Measurements from ENCODE around the gene LIN28A.

DNA sequence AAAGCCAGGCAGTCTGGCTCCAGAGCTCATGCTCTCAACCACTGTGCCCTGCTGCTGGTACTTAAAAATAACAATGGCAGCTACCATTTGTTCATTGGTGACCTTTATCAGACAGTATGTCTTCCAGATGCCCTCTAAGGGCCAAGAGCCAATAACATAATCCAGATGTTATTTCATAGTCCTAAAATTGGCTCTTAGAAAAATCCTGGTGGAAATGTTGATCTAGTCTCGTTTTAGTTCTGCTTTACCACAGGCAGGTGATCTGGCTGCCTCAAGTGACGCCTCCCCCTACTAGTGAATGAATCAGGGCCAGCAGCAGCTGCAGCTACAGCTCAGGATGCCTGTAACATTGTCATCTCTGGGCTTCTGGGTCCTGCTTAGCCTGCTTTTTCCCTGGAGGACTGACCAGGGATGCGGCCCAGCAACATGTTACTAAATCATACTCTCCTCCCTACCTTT is 49.0 kb downstream of the LIN28A start:
- TF ChIP-seq, protein P1, sequence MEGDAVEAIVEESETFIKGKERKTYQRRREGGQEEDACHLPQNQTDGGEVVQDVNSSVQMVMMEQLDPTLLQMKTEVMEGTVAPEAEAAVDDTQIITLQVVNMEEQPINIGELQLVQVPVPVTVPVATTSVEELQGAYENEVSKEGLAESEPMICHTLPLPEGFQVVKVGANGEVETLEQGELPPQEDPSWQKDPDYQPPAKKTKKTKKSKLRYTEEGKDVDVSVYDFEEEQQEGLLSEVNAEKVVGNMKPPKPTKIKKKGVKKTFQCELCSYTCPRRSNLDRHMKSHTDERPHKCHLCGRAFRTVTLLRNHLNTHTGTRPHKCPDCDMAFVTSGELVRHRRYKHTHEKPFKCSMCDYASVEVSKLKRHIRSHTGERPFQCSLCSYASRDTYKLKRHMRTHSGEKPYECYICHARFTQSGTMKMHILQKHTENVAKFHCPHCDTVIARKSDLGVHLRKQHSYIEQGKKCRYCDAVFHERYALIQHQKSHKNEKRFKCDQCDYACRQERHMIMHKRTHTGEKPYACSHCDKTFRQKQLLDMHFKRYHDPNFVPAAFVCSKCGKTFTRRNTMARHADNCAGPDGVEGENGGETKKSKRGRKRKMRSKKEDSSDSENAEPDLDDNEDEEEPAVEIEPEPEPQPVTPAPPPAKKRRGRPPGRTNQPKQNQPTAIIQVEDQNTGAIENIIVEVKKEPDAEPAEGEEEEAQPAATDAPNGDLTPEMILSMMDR (conservative IDR thresholded peaks at IDR 0.05; ENCODE audit: low read depth in 2 of 2) = no peak
- no peak for TF ChIP-seq EZH2 (IDR thresholded peaks at IDR 0.05; ENCODE audit: low read depth, unreplicated experiment)
- no peak for TF ChIP-seq POLR2AphosphoS5 (IDR thresholded peaks at IDR 0.05; ENCODE audit: low read depth)
- TF ChIP-seq, protein P2, sequence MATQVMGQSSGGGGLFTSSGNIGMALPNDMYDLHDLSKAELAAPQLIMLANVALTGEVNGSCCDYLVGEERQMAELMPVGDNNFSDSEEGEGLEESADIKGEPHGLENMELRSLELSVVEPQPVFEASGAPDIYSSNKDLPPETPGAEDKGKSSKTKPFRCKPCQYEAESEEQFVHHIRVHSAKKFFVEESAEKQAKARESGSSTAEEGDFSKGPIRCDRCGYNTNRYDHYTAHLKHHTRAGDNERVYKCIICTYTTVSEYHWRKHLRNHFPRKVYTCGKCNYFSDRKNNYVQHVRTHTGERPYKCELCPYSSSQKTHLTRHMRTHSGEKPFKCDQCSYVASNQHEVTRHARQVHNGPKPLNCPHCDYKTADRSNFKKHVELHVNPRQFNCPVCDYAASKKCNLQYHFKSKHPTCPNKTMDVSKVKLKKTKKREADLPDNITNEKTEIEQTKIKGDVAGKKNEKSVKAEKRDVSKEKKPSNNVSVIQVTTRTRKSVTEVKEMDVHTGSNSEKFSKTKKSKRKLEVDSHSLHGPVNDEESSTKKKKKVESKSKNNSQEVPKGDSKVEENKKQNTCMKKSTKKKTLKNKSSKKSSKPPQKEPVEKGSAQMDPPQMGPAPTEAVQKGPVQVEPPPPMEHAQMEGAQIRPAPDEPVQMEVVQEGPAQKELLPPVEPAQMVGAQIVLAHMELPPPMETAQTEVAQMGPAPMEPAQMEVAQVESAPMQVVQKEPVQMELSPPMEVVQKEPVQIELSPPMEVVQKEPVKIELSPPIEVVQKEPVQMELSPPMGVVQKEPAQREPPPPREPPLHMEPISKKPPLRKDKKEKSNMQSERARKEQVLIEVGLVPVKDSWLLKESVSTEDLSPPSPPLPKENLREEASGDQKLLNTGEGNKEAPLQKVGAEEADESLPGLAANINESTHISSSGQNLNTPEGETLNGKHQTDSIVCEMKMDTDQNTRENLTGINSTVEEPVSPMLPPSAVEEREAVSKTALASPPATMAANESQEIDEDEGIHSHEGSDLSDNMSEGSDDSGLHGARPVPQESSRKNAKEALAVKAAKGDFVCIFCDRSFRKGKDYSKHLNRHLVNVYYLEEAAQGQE (IDR thresholded peaks at IDR 0.05; ENCODE audit: unreplicated experiment) = no peak
- no peak for TF ChIP-seq JUNB (IDR thresholded peaks at IDR 0.05; ENCODE audit: unreplicated experiment)
- TF ChIP-seq ZNF331 (CRISPR knock-in tag; IDR thresholded peaks at IDR 0.05; ENCODE audit: low read depth) = no peak
- TF ChIP-seq, protein P3, sequence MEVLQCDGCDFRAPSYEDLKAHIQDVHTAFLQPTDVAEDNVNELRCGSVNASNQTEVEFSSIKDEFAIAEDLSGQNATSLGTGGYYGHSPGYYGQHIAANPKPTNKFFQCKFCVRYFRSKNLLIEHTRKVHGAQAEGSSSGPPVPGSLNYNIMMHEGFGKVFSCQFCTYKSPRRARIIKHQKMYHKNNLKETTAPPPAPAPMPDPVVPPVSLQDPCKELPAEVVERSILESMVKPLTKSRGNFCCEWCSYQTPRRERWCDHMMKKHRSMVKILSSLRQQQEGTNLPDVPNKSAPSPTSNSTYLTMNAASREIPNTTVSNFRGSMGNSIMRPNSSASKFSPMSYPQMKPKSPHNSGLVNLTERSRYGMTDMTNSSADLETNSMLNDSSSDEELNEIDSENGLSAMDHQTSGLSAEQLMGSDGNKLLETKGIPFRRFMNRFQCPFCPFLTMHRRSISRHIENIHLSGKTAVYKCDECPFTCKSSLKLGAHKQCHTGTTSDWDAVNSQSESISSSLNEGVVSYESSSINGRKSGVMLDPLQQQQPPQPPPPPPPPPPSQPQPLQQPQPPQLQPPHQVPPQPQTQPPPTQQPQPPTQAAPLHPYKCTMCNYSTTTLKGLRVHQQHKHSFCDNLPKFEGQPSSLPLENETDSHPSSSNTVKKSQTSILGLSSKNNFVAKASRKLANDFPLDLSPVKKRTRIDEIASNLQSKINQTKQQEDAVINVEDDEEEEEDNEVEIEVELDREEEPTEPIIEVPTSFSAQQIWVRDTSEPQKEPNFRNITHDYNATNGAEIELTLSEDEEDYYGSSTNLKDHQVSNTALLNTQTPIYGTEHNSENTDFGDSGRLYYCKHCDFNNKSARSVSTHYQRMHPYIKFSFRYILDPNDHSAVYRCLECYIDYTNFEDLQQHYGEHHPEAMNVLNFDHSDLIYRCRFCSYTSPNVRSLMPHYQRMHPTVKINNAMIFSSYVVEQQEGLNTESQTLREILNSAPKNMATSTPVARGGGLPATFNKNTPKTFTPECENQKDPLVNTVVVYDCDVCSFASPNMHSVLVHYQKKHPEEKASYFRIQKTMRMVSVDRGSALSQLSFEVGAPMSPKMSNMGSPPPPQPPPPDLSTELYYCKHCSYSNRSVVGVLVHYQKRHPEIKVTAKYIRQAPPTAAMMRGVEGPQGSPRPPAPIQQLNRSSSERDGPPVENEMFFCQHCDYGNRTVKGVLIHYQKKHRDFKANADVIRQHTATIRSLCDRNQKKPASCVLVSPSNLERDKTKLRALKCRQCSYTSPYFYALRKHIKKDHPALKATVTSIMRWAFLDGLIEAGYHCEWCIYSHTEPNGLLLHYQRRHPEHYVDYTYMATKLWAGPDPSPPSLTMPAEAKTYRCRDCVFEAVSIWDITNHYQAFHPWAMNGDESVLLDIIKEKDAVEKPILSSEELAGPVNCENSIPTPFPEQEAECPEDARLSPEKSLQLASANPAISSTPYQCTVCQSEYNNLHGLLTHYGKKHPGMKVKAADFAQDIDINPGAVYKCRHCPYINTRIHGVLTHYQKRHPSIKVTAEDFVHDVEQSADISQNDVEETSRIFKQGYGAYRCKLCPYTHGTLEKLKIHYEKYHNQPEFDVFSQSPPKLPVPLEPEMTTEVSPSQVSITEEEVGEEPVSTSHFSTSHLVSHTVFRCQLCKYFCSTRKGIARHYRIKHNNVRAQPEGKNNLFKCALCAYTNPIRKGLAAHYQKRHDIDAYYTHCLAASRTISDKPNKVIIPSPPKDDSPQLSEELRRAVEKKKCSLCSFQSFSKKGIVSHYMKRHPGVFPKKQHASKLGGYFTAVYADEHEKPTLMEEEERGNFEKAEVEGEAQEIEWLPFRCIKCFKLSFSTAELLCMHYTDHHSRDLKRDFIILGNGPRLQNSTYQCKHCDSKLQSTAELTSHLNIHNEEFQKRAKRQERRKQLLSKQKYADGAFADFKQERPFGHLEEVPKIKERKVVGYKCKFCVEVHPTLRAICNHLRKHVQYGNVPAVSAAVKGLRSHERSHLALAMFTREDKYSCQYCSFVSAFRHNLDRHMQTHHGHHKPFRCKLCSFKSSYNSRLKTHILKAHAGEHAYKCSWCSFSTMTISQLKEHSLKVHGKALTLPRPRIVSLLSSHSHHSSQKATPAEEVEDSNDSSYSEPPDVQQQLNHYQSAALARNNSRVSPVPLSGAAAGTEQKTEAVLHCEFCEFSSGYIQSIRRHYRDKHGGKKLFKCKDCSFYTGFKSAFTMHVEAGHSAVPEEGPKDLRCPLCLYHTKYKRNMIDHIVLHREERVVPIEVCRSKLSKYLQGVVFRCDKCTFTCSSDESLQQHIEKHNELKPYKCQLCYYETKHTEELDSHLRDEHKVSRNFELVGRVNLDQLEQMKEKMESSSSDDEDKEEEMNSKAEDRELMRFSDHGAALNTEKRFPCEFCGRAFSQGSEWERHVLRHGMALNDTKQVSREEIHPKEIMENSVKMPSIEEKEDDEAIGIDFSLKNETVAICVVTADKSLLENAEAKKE (CRISPR knock-in tag; IDR thresholded peaks at IDR 0.05) = no peak
- TF ChIP-seq EZH2phosphoT487 (IDR thresholded peaks at IDR 0.05; ENCODE audit: unreplicated experiment) = no peak
- TF ChIP-seq CREB1 (CRISPR knock-in tag; IDR thresholded peaks at IDR 0.05; ENCODE audit: low read depth) = no peak
- TF ChIP-seq STAT1 (IDR thresholded peaks at IDR 0.05; ENCODE audit: unreplicated experiment) = no peak
- TF ChIP-seq, protein P4, sequence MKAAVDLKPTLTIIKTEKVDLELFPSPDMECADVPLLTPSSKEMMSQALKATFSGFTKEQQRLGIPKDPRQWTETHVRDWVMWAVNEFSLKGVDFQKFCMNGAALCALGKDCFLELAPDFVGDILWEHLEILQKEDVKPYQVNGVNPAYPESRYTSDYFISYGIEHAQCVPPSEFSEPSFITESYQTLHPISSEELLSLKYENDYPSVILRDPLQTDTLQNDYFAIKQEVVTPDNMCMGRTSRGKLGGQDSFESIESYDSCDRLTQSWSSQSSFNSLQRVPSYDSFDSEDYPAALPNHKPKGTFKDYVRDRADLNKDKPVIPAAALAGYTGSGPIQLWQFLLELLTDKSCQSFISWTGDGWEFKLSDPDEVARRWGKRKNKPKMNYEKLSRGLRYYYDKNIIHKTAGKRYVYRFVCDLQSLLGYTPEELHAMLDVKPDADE (IDR thresholded peaks at IDR 0.05) = no peak

All from GM23338 (cell line).